Measurements from ENCODE around the gene UNC5A.

The UNC5A gene

GRCh38 chr5:176878906-176879662 lies 68.7 kb downstream of the UNC5A start:
- ChIA-PET CTCF (no interaction called here), POLR2A (no interaction called here)
- Histone ChIP-seq H3K36me3 (ENCODE audit: control insufficient read depth in 2 of 2, insufficient read depth in 1 of 2, low read length in 2 of 2) (no peaks in the 10 kb centered on the region), H3K27ac (ENCODE audit: extremely low read depth, low read depth, low read length) (no peak overlapping the region), H3K4me1 (ENCODE audit: control insufficient read depth, insufficient read depth, low read length) (no peaks in the 10 kb centered on the region), H3K9me3 (ENCODE audit: control insufficient read depth, insufficient read depth, low read depth, low read length) (no peaks in the 10 kb centered on the region), H3K4me3 (ENCODE audit: low read depth, low read length) (no peak overlapping the region)
- TF ChIP-seq ZNF146 (tag by site-specific recombination; IDR thresholded peaks at IDR 0.05) (no peak), ZFHX2 (tag by site-specific recombination; conservative IDR thresholded peaks at IDR 0.05) (peak; percentile 10; the same call in 1 of the 2 replicates)

GRCh38 chr5:176879663-176880361 lies 69.5 kb downstream of the UNC5A start:
- no peak overlapping the region for H3K4me3 ChIP-seq (ENCODE audit: low read depth, low read length)
- CTCF ChIA-PET: no interaction called here
- H3K36me3 ChIP-seq (ENCODE audit: control insufficient read depth in 2 of 2, insufficient read depth in 1 of 2, low read length in 2 of 2): no peaks in the 10 kb centered on the region
- no peak for TF ChIP-seq MZF1 (tag by site-specific recombination; IDR thresholded peaks at IDR 0.05; ENCODE audit: borderline replicate concordance)
- no peak for TF ChIP-seq ZSCAN5A (tag by site-specific recombination; IDR thresholded peaks at IDR 0.05)
- TF ChIP-seq ZBTB48 (tag by site-specific recombination; IDR thresholded peaks at IDR 0.05): no peak
- no peak for TF ChIP-seq ZNF133 (tag by site-specific recombination; IDR thresholded peaks at IDR 0.05)
- TF ChIP-seq ZNF768 (tag by site-specific recombination; IDR thresholded peaks at IDR 0.05): no peak
- no peak for TF ChIP-seq ZNF792 (tag by site-specific recombination; IDR thresholded peaks at IDR 0.05)
- no peak for TF ChIP-seq KLF9 (tag by site-specific recombination; IDR thresholded peaks at IDR 0.05; ENCODE audit: low read depth)
- TF ChIP-seq ZNF621 (tag by site-specific recombination; IDR thresholded peaks at IDR 0.05): no peak
- no peak for TF ChIP-seq ZBTB49 (tag by site-specific recombination; IDR thresholded peaks at IDR 0.05; ENCODE audit: low read depth)
- no peak for TF ChIP-seq ZNF121 (tag by site-specific recombination; IDR thresholded peaks at IDR 0.05)
- no peak for TF ChIP-seq ZNF433 (tag by site-specific recombination; IDR thresholded peaks at IDR 0.05; ENCODE audit: low read depth)
- no peak for TF ChIP-seq ZNF830 (tag by site-specific recombination; IDR thresholded peaks at IDR 0.05; ENCODE audit: low read depth)
- no peak for TF ChIP-seq ZNF398 (tag by site-specific recombination; IDR thresholded peaks at IDR 0.05)
- no peak for TF ChIP-seq ATF2 (tag by site-specific recombination; IDR thresholded peaks at IDR 0.05; ENCODE audit: low read depth)
- TF ChIP-seq ZNF280C (tag by site-specific recombination; IDR thresholded peaks at IDR 0.05): no peak
- TF ChIP-seq TRIM28 (IDR thresholded peaks at IDR 0.05; ENCODE audit: borderline replicate concordance, low read length): no peak
- H3K27ac ChIP-seq (ENCODE audit: extremely low read depth, low read depth, low read length): no peak overlapping the region
- no peaks in the 10 kb centered on the region for H3K9me3 ChIP-seq (ENCODE audit: control insufficient read depth, insufficient read depth, low read depth, low read length)
- POLR2A ChIA-PET: no interaction called here
- H3K4me1 ChIP-seq (ENCODE audit: control insufficient read depth, insufficient read depth, low read length): no peaks in the 10 kb centered on the region
